GM12892 (cell line): Measurements from ENCODE around the gene ACSM6.
"Not testable (repeated sequence)": the region's sequence is repeated elsewhere in the genome, so short reads cannot be mapped to it uniquely, and the experiment has no call there.

ENCODE experiments used
- POLR2A ChIP-seq: IDR thresholded peaks from 2 replicates; pipeline ENCODE4 v1.6.1; 2011; ENCODE audit warnings: low read depth, low read length, control low read depth
- POLR2AphosphoS5 ChIP-seq: IDR thresholded peaks from 2 replicates; pipeline ENCODE4 v1.6.1; 2011; ENCODE audit warnings: low read depth, low read length, control low read depth
- TAF1 ChIP-seq: IDR thresholded peaks from 2 replicates; pipeline ENCODE4 v1.6.1; 2011; ENCODE audit warnings: low read depth, mild to moderate bottlenecking, control low read depth, low read length, borderline replicate concordance

DNA sequence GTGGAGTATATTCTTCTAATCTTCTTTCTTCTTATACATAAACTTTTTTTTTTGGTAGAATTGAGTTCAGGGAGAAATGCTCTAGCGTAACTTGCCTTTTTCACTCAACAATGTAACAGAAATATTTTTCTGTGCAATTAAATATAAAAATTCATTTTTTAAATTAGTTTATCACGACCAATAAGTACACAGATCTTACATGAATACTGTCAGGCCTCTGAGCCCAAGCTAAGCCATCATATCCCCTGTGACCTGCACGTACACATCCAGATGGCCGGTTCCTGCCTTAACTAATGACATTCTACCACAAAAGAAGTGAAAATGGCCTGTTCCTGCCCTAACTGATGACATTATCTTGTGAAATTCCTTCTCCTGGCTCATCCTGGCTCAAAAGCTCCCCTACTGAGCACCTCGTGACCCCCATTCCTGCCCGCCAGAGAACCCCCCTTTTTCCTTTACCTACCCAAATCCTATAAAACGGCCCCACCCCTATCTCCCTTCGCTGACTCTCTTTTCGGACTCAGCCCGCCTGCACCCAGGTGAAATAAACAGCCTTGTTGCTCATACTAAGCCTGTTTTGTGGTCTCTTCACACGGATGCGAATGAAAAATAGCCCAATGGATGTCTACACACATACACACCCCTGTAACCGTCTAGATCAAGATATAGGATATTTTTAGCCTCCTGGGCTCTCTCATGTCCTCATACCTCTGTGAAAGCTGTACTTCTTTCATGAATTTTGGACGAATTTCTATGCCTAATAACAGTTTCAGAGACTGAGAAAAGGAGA lies 35.1 kb downstream of the ACSM6 start:
- TF ChIP-seq POLR2A, POLR2AphosphoS5, TAF1: not testable (repeated sequence)
